NCI-H2081 treated with DMSO at 0.1 percent for 48 hours (cell line): Measurements from ENCODE around the gene GUCY1A2.
"Not testable (repeated sequence)": the region's sequence is repeated elsewhere in the genome, so short reads cannot be mapped to it uniquely, and the experiment has no call there.

Source experiments
- DNase-seq: peaks from one replicate; lab custom pipeline; 2025; lab: John Stamatoyannopoulos, UW

Gene GUCY1A2, protein sequence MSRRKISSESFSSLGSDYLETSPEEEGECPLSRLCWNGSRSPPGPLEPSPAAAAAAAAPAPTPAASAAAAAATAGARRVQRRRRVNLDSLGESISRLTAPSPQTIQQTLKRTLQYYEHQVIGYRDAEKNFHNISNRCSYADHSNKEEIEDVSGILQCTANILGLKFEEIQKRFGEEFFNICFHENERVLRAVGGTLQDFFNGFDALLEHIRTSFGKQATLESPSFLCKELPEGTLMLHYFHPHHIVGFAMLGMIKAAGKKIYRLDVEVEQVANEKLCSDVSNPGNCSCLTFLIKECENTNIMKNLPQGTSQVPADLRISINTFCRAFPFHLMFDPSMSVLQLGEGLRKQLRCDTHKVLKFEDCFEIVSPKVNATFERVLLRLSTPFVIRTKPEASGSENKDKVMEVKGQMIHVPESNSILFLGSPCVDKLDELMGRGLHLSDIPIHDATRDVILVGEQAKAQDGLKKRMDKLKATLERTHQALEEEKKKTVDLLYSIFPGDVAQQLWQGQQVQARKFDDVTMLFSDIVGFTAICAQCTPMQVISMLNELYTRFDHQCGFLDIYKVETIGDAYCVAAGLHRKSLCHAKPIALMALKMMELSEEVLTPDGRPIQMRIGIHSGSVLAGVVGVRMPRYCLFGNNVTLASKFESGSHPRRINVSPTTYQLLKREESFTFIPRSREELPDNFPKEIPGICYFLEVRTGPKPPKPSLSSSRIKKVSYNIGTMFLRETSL

DNA sequence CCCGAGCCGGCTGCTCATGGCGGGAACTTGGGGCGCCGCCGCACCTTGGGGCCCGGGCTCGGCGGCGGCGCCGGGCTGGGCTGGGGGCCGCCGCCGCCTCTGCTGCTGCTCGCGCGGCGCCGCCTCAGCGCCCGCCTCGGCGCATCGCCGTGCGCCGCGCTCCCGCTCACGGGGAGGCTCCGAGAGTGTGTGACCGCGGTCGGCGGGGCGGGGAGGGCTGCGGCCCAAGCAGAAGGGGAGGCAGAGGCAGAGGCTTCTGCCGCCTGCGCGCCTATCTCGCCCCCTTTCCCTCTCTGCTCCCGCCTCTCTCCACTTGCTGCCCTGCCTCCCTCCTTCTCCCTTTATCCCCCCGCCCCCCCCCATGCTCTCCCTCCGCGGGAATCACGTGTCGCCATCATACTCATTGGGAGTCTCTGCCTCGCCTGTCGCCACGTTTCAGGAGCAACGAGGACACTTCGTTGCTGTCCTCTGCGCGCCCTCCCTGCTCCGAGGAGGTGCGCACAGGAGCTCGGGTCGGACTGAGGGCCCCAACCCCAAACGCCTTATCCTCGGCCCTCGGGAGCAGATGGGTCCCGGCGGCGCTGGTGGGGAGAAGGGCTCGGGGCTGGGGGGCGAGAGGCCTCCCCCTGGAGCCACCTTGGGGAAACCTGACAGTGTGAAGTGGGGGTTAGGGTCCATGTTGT is at the start of gene GUCY1A2:
Gene GUCY1A2 (minus strand): TSS at position 258 of the 683 bp plus-strand sequence. CDS start 421 bp downstream, outside the sequence.
- DNase-seq, result no peak

DNA sequence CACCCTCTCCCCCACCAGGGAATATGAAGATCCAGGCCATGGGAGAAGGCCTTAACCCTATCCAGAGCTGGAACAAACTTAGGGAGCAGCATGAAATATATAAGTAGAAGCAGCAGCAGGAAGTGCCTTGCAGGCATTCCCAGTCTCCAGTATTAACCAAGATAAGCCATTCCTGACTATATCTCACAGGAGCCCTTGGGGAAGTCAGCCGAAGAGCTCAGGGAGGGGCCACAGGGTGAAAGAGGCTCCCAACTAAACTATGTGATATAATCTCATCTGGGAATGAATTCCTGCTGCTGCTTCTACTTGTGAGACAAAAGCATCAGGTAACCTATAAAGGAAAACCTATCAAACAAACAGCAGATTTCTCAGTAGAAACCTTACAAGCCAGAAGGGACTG is 36.1 kb upstream of the GUCY1A2 start:
- DNase-seq, result no peak

DNA sequence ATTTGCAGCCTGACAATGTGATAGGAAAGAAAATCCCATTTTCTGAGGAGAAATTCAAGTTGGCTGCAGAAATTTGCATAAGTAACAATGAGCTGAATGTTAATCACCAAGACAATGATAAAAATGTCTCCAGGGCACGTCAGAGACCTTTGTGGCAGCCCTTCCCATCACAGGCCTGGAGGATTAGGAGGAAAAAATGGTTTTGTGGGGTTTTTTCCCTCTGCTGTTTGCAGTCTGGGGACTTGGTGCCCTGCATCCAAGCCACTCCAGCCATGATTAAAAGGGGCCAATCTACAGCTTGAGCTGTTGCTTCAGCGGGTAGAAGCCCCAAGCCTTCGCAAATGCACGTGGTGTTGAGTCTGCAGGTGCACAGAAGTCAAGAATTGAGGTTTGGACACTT is 33.1 kb upstream of the GUCY1A2 start:
- not testable (repeated sequence) for DNase-seq

DNA sequence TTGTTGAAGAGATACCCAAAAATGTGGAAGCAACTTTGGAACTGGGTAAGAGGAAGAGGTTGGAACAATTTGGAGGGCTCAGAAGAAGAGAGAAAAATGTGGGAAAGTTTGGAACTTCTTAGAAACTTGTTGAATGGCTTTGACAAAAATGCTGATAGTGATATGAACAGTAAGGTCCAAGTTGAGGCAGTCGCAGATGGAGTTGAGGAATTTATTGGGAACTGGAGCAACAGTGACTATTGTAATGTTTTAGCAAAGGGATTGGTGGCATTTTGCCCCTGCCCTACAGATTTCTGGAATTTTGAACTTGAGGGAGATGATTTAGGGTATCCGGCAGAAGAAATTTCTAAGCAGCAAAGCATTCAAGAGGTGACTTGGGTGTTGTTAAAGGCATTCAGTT is 32.6 kb upstream of the GUCY1A2 start:
- not testable (repeated sequence) for DNase-seq

DNA sequence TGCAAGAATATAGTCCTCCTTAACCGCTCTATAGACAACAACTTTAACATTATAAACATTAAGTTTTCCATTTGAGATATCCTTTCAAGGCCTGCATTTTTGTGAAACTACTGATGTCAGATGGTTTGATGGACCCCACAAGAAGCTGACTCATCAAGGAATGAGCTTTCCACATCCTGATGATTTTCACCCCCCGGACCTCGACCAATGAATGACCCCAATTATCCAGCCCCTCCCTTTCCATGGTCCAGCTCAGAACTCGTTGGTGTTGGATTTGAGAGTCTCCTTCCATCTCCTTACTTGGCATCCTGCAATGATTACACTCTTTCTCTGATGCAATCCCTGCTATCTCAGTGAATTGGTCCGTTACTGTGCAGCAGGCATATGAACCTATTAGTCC is 31.8 kb upstream of the GUCY1A2 start:
- no peak for DNase-seq

DNA sequence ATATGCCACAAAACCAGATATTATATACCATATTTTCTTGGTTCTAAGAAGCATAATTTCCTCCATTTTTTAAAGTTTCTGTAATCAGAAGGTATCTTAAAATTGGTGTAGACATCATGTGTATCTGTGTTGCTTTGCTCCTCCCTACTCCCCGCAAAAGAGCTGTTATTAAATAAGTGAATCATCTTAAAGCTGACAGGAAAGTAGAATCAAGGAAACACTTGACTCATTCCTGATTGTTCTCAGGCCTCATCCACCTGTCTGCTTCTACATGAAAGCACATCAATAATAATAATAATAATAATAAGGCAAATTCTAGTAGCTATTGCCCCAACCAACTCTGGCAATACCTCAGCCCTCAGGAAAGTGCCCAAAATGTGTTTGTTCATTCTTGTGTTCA is 26.2 kb upstream of the GUCY1A2 start:
- DNase-seq, result no peak

DNA sequence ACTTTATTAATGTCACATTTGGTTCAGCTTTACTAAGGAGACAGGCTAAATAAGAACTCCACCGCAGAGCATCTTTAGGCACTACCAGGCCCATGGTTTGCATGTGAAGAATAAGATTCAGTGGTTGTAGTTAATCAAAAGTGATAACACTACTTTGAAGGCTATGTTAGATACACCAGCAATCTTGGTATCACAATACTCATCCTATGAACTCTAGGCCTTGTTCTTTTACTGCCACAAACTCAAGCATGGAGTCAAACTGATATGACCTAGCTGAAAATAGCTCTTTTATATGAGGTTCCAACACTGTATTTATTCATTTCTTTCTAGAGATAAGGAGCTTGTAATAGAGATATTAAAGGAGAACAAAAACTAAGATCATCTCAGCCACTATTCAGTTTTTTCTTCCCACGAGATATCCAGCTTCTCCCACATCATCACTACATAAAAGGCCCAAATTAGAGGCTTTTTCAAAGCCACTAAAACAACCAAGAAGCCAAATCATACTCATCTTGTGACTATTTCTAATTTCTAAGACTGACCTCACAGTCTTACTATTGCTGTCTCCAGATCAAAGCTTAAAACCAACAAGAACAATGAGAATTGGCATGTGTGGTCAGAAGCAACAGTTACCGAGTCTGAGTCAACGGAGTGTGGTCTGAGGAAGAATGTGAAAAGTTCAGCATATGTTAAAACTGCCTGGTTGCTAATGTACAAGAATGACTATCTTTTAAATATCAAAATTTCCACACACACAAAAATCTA is 25.1 kb upstream of the GUCY1A2 start:
- DNase-seq, result no peak

DNA sequence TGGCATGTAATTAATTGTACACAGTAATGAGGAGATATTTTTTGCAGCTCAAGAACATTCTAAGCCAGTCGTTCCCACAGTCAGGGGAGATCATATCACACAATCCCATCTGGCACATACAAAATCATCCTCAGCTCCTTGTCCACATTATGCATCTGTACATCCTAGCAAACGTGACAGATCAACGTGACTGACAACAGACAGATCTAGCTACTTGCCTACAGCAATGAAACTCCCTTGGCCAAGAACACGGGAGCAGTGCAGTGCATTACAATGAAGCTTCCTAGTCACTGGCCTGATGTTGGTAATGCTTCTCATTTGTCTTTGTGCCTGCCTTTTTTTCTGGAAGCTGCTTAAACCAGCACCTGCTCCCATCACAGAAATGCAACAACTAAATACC is 24.5 kb upstream of the GUCY1A2 start:
- DNase-seq, result no peak

DNA sequence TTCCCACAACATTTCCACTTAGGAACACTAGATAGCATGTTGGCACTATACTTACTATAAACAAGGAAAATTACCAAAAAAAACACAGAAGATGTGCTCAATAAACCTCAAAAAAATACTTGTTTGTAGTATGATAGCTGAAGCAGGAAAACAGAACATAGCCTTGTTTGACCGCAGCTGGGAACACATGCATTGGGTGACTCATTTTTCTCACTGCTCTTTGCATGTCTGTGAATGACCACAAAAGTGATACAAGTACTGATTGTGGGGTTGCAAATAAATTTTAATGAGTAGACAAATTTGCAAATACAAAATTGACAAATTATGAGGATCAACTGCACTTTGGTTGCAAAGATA is 22.8 kb upstream of the GUCY1A2 start:
- no peak for DNase-seq

DNA sequence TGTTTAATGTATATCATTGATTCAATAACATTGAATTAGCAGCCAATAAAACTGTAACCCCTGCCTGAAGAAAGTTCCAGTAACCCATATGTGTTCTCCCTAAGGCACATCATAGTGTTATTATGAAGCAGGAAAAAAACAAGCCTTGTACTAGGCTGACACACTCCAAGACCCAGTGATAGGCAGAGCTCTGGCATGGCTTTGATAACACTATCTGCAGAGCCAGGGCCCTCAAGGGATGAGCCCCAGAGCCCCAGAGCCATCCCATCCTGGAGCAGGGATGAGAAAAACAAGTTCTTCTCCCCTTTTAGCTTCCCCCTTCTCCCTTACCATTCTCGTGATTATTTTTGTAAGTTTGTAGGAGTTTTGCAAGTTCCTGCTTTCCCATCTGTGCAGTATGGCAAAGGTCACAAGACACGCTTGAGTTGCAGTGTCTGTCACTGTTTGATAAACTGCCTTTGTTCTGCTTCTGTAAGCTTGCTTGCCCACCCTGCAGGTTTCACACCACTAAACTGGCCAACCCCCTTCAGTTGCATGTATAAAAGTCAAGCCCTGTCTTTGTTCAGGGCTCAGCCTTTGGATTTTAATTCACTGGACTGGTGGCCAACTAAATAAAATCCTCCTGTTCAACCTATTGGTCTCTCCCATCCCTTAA is 22.3 kb upstream of the GUCY1A2 start:
- DNase-seq, result no peak

DNA sequence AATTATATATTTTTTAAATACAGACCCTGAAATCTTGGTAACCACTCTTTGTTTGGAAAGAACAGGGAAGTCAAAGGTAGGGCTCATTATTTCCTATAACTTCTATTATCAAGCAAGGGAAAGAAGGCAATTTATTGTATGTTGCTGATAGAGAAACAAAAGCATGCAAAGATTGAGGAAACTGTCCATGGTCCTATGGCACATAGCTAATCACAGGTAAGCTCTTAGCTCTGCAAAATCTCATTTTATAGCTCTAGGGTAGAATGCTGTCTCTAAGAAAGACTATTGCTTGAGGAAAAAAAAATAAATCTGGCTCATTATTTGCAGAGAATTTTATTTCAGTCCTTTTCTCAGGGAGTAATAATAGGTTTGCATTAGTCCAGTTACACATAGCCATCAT is 7.4 kb upstream of the GUCY1A2 start:
- no peak for DNase-seq

DNA sequence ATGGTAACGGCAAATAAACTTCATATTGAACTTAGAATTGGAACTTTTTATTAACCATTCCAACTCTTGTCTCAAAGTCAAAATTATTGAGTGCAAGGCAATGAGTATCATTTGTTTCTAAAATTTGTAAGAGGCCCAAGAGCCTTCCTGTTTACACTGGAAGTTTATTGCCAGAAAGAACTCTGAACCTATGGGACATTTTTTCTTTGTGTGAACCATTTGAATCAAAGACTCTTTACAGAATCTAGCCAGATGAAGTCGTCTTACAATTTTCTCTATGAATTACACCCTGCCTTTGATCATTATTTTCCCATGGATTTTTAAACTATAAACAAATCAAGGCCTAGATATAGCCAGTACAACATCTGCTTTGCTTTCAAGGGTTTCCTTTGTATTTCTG is 2.3 kb upstream of the GUCY1A2 start:
- no peak for DNase-seq

DNA sequence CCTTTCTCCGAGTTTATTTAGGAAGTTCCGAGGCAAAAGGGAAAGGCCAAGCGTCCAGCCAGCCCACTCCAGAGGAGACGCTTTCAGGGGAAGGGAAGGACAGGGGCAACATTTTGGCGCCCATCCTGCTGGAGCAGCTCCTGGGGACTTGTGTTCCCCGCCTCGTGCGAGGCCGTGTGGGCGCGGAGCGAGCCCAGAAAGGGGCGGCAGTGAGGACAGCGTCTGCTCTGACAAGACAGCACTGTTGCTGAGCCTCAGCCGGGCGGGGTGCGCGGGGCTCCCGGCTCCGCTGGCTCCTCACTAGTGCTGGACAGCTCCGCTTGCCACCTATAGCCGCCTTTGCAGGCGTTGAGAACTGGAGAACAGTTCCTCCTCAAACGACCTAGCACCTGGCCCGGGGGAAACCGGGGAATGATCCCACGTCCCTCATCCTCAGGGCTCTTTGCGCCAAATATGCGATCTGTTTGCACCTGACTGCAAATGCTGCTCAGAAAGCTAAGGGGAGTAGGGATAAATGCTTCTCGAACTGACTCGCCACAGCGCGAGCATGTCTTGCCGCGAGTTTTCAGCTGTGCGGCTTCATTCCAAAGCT is 722 bp upstream of the GUCY1A2 start:
- DNase-seq, result no peak

DNA sequence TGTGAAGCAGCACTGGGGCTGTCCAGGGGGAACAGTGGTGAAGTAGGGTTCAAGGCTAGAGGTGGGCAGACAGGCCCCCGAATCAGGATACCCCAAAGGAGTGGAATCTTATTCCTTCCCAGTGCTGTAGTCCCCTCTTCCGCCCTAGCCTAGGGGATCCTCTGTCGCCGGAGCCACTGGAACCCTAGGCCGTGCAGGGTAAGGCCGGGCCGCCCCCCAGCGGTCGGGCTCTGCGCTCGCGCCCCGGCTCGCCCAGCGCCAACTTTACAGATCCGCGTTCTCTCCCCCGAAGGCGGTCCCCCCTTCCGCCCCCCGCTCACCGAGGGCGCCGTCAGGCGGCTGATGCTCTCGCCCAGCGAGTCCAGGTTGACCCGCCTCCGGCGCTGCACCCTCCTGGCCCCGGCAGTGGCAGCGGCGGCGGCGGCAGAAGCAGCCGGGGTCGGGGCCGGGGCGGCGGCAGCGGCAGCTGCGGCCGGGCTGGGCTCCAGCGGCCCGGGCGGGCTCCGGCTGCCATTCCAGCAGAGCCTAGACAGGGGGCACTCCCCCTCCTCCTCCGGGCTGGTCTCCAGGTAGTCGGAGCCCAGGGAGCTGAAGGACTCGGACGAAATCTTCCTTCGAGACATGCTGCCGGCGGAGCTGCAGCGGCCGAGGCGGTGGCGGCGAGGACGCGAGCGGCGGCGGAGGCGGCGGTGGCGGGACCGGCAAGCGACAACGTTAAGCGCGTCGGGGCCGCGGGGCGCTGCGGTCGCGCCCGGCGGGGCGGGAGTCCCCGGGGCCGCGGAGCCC is 650 bp downstream of the GUCY1A2 start:
- DNase-seq, result no peak

DNA sequence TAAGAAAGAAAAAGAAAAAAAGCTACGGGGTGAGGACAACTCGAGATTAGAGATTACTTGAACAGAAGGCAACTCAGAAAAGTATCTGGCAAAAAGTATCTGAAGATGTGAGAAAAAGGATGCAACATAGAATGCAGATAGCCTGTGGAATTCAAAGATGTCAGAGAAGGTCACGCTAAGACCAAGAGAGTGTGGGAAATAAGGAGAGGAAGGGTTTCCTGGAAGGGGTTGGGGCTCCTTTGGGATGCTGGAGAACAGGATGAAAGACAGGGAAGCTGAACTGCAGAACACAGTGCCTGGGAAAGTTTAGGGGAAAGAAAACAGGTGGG is 1.2 kb downstream of the GUCY1A2 start:
- no peak for DNase-seq

DNA sequence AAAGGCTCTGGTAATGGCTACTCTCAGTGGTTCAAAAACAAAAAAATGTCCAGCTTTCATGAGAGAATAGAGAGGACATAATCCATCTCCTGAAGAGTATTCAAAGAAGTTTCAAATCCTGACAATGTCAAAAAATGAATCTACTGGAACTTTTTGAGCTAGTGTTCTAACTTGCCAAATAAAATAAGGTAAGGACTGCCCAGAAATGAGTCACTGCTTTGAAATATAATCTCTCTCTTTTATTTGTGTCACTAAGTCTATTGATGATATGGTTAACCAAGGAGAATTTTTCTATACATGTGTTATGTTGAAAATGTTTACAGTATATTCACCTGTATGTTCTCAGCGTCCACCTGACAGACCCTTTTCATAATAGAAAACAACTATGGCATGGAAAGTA is 3.4 kb downstream of the GUCY1A2 start:
- DNase-seq, result no peak

DNA sequence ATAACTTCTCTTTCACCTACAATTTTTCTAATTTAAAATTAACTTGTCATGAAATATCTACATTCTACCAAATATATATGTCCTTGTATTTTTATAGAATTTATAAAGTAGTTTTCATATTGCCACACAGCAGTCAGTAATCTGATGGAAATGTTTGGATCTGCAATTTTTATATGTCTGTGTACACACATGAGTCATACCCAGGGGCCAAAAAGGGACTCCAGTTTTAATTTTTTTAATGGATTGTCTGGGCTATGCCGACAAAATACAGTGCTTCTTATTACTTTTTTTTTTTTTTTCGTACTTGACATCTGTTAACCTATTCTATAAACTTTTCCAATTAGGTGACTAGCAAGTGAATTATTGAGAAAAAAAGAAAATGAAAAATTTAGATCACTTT is 6.3 kb downstream of the GUCY1A2 start:
- DNase-seq, result no peak

DNA sequence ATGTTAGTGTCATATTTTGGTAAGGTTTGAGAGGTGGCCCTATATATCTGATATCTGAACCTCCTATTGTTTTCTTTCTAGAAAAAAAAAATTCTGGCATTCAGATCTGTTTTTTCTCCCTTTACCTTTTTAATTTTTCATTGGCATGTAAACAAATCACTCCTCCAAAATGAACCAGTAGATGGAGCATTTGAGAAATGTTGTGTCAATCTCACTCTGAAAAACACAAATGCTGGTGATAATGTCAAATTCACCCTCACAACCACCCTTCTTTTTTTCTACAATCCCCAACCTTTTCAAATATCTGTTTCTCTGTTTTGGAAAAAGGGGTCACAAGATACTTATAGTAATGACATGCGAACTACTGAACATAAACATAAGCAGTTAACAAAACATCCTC is 9.1 kb downstream of the GUCY1A2 start:
- DNase-seq, result no peak

DNA sequence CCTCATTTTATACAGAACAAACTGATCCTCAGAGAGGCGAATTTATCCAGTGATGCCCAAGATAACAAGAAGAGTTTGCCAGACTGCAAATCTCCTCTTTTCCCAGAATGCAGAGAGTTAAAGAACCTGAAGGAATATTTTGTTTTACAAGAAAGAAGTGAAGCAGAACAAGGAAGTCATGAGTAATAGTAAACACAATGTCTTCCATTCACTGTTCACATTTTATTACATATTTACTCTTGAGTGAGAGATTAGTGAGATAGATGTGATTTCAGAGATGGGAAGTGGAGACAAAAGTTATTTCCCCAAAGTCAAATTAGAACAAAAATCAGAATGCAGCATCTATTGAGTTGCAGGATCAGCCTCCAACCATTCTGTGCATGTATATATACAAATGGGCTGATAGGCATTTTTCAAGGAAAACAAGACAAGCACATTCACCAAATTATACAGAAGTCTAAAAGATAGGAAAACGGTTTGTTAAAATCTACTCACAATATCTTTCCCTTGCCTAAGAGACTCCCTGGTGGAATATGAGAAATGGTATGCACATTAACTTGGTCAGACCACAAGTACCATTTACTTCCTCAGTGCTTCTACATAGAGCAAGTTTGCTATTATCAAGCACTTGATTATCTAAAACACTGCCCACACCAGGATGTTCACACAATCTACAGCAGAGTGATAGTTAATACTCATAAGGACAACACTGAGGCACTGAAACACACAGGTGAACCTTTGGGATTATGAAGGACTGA is 12.0 kb downstream of the GUCY1A2 start:
- DNase-seq, result no peak

DNA sequence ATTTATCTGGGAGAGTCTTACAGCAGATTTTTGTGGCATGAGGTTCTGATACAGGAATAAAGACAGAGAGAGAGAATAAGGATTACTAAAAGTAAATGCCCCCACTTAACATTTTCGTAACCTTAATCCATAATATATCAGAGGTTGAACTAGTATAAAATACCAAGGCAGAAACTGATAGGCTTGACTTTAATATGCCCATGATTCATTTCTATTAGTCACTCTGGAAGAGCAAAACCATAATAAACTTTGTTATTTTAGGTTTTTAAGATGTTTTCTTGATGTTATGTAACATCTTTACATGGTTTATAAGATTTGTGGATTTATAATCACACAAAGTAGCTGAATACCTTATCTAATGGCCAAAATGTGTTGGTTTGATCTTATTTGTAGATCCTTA is 19.1 kb downstream of the GUCY1A2 start:
- no peak for DNase-seq
